Measurements from ENCODE around the gene DNPH1.

Gene DNPH1

DNA sequence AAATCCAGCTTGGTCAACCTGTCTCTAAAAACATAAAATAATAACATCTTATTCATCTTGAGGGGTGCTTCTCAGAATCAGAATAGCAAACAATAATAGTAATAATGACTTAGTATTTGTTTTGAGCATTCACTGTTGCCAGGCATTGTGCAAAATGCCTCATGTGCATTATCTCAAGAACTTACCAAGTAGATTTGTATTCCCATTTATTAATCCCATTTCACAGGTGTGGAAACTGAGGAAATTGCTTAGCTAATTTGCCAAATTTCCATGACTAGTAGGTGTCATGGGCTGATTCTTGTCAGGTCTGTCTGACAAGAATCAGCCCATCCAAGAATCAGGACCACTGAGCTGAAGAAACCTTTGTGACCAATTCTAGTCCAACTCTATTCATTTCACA lies 19.5 kb upstream of the DNPH1 start:
- H3K79me2 ChIP-seq (ENCODE audit: insufficient read depth, low read length) = no peaks in the 10 kb centered on the region
- no peak overlapping the region for H3K4me2 ChIP-seq (ENCODE audit: low read depth, low read length, poor library complexity, severe bottlenecking)
- no peaks in the 10 kb centered on the region for H3K27me3 ChIP-seq (ENCODE audit: insufficient read depth, low read length, poor library complexity, severe bottlenecking)
- H3K9me3 ChIP-seq (ENCODE audit: insufficient read depth, low read depth, low read length) = no peaks in the 10 kb centered on the region
- H3K4me1 ChIP-seq (ENCODE audit: insufficient read depth, low read length, poor library complexity, severe bottlenecking) = peaks cover 10% of the 10 kb centered on the region
- 0 out of 2 replicates have a peak overlapping the region, but pooled peaks have one; percentile 30 for H2AFZ ChIP-seq (ENCODE audit: low read length)
- H3K9ac ChIP-seq (ENCODE audit: low read depth, low read length, poor library complexity, severe bottlenecking) = no peak overlapping the region
- H3K4me3 ChIP-seq (ENCODE audit: low read length, poor library complexity, severe bottlenecking) = no peak overlapping the region
- H3K9me2 ChIP-seq (replicated peaks; ENCODE audit: low read depth, low read length) = no peaks in the 10 kb centered on the region
- TF ChIP-seq CTCF (conservative IDR thresholded peaks at IDR 0.05; ENCODE audit: low read length) = no peak
- no peak for TF ChIP-seq EZH2phosphoT487 (IDR thresholded peaks at IDR 0.05; ENCODE audit: borderline replicate concordance)
- H3K36me3 ChIP-seq (ENCODE audit: insufficient read depth, low read length) = no peaks in the 10 kb centered on the region
- H3F3A ChIP-seq (ENCODE audit: low read depth) = no peaks in the 10 kb centered on the region
- H4K20me1 ChIP-seq (ENCODE audit: insufficient read depth, low read length, poor library complexity, severe bottlenecking) = no peaks in the 10 kb centered on the region

DNA sequence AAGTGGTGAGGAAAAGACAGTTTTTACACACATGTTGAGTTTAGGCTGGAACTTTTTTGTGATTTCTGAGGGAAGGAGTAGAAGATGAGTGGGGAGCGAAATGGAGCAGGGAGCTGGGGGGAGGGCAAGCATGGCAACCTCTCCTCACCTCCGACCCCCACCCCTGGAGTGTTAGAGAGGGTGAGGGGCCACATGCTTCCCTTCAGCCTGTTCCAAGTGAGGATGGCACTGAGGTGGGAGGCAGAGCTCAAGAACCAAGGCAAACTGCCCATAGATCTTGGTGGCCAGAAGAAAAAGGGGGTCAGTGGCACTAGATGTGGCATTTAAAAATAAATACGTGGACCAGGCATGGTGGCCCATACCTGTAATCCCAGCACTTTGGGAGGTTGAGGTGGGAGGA lies 18.8 kb upstream of the DNPH1 start:
- H3K4me2 ChIP-seq (ENCODE audit: low read depth, low read length, poor library complexity, severe bottlenecking) = peak overlapping the region; percentile 86
- no peak overlapping the region for H2AFZ ChIP-seq (ENCODE audit: low read length)
- no peaks in the 10 kb centered on the region for H3K9me2 ChIP-seq (replicated peaks; ENCODE audit: low read depth, low read length)
- no peaks in the 10 kb centered on the region for H3F3A ChIP-seq (ENCODE audit: low read depth)
- H4K20me1 ChIP-seq (ENCODE audit: insufficient read depth, low read length, poor library complexity, severe bottlenecking) = no peaks in the 10 kb centered on the region
- no peaks in the 10 kb centered on the region for H3K27me3 ChIP-seq (ENCODE audit: insufficient read depth, low read length, poor library complexity, severe bottlenecking)
- H3K9me3 ChIP-seq (ENCODE audit: insufficient read depth, low read depth, low read length) = no peaks in the 10 kb centered on the region
- TF ChIP-seq EZH2phosphoT487 (IDR thresholded peaks at IDR 0.05; ENCODE audit: borderline replicate concordance) = no peak
- no peak for TF ChIP-seq CTCF (conservative IDR thresholded peaks at IDR 0.05; ENCODE audit: low read length)
- H3K4me1 ChIP-seq (ENCODE audit: insufficient read depth, low read length, poor library complexity, severe bottlenecking) = peaks cover 10% of the 10 kb centered on the region
- no peaks in the 10 kb centered on the region for H3K36me3 ChIP-seq (ENCODE audit: insufficient read depth, low read length)
- H3K79me2 ChIP-seq (ENCODE audit: insufficient read depth, low read length) = no peaks in the 10 kb centered on the region
- no peak overlapping the region for H3K9ac ChIP-seq (ENCODE audit: low read depth, low read length, poor library complexity, severe bottlenecking)
- no peak overlapping the region for H3K4me3 ChIP-seq (ENCODE audit: low read length, poor library complexity, severe bottlenecking)

DNA sequence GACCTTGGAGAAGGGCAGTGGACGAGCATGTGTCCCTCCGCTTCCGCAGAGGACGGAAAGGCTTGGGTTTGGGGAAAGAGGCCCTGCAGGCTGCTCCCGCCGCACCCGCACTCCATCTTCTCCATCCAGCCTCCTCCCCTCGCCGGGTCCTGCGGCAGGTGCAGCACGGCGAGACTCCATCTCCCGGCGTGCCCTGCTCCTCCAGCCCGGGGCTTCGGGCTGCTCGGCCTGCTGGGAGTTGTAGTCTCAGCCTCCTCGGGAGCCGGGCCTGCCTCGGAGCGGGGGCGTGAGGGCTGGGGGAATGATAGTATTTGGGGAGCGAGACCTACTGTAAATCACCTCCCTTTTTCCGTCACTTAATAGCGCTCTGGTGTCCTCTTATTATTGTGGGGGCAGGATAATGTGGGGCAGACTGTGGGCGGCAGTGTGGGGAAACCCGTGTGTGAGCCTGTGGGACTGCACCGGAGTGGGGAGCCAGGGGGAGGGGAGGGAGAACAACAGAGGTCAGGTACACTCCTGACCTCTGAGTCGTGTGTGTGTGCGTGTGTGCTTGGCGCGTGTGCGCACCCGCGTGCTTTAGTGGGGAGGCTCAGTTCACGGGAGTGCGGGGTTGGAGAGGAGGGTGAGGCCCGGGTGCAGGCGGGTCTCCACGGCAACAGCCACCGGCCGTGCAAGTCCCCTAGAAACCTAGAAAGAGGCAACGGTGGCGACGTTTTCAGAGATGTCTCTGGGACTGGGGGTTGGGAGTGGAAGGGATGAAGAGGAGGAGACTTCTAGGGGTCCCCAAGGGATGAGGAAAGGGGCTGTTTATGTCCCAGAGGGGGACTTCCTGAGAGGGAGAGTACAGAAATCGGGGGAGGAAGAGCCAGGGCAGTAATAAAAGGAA lies 18.1 kb upstream of the DNPH1 start:
- no peaks in the 10 kb centered on the region for H3K27me3 ChIP-seq (ENCODE audit: insufficient read depth, low read length, poor library complexity, severe bottlenecking)
- no peaks in the 10 kb centered on the region for H3K79me2 ChIP-seq (ENCODE audit: insufficient read depth, low read length)
- H3K36me3 ChIP-seq (ENCODE audit: insufficient read depth, low read length) = no peaks in the 10 kb centered on the region
- no peaks in the 10 kb centered on the region for H3K9me3 ChIP-seq (ENCODE audit: insufficient read depth, low read depth, low read length)
- peaks cover 10% of the 10 kb centered on the region for H3K4me1 ChIP-seq (ENCODE audit: insufficient read depth, low read length, poor library complexity, severe bottlenecking)
- peak overlapping the region; percentile 79 for H3K4me3 ChIP-seq (ENCODE audit: low read length, poor library complexity, severe bottlenecking)
- no peaks in the 10 kb centered on the region for H3K9me2 ChIP-seq (replicated peaks; ENCODE audit: low read depth, low read length)
- H2AFZ ChIP-seq (ENCODE audit: low read length) = peak overlapping the region; percentile 98
- peak overlapping the region; percentile 86 for H3K4me2 ChIP-seq (ENCODE audit: low read depth, low read length, poor library complexity, severe bottlenecking)
- TF ChIP-seq CTCF (conservative IDR thresholded peaks at IDR 0.05; ENCODE audit: low read length) (peak; percentile 17; the same call in 1 of the 2 replicates), EZH2phosphoT487 (IDR thresholded peaks at IDR 0.05; ENCODE audit: borderline replicate concordance) (no peak)
- no peaks in the 10 kb centered on the region for H4K20me1 ChIP-seq (ENCODE audit: insufficient read depth, low read length, poor library complexity, severe bottlenecking)
- H3K9ac ChIP-seq (ENCODE audit: low read depth, low read length, poor library complexity, severe bottlenecking) = peak overlapping the region; percentile 66
- H3F3A ChIP-seq (ENCODE audit: low read depth) = no peaks in the 10 kb centered on the region
